ENCODE measurements around the gene CHRM5. TPM values are rescaled to one million over a fixed set of nuclear protein-coding genes. Genes with fewer than 3 reads are reported as not detected.

CHRM5 gene
- total RNA-seq, 4 donors from 2014 or later = not detected

DNA sequence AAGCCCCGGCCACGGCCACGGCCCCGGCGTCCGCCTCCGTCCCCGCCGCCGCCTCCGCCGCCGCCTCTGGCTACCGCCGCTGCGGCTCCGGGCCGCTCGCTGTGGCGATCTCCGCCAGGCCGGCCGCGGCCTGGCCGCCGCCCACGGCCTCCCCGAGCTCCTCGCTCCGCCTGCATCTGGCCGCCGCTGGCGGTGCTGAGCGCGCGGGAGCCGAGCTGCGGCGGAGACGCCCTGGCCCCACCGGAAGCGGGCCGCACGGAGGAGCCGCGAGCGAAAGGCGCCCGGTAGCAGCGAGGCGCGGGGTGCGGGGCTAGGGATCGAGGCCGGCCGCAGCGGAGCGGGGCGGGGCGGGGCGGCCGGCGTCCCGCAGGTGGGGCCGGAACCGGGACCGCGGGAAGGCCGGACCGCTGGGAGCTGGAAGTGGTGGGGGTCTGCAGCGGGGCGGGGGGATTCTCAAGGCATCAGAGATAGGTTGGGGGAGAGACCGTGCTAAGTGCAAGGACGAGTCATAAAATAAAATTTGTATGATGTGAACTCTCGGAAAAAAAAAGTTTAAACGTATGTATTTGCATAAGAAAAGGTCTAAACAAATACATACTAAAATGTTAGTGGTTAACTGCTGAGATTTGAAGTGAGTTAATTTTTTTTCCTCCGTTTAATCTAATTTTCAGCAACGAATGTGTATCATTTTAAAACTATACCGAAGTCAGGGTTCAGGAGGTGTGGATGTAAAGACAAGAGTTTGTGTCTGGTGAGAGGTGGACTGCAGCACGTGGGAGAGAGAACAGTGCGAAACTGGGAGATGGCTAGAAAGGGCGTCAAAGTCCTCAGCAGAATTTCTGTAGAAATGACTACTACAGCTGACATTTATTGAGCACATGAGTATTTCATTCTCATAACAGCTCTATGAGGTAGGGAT is 70.8 kb downstream of the CHRM5 start, which contains the start of gene AVEN:
Gene AVEN, minus strand, starts transcription at position 334 of the 919 bp plus-strand sequence. Its CDS starts 158 bp downstream, at position 176.
- DNase-seq = peak; percentile 25 to 49
- Histone ChIP-seq H3K9me3 (no peaks in the 10 kb centered on the region), H3K27me3 (no peaks in the 10 kb centered on the region), H3K27ac (peak within 1 kb of the TSS; percentile 93 to 97), H3K4me3 (peak within 1 kb of the TSS; percentile 73 to 77), H3K36me3 (no peaks in the 10 kb centered on the region), H3K4me1 (no peaks in the 10 kb centered on the region)
- intact Hi-C loops (cut with DNase I; ENCODE audit: low total_unique reads) = no loop called here
- TF ChIP-seq, protein P1, sequence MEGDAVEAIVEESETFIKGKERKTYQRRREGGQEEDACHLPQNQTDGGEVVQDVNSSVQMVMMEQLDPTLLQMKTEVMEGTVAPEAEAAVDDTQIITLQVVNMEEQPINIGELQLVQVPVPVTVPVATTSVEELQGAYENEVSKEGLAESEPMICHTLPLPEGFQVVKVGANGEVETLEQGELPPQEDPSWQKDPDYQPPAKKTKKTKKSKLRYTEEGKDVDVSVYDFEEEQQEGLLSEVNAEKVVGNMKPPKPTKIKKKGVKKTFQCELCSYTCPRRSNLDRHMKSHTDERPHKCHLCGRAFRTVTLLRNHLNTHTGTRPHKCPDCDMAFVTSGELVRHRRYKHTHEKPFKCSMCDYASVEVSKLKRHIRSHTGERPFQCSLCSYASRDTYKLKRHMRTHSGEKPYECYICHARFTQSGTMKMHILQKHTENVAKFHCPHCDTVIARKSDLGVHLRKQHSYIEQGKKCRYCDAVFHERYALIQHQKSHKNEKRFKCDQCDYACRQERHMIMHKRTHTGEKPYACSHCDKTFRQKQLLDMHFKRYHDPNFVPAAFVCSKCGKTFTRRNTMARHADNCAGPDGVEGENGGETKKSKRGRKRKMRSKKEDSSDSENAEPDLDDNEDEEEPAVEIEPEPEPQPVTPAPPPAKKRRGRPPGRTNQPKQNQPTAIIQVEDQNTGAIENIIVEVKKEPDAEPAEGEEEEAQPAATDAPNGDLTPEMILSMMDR (IDR thresholded peaks at IDR 0.05) = peak in 1 of 4 experiments; percentile 4
- no peak for TF ChIP-seq POLR2A (IDR thresholded peaks at IDR 0.05)

DNA sequence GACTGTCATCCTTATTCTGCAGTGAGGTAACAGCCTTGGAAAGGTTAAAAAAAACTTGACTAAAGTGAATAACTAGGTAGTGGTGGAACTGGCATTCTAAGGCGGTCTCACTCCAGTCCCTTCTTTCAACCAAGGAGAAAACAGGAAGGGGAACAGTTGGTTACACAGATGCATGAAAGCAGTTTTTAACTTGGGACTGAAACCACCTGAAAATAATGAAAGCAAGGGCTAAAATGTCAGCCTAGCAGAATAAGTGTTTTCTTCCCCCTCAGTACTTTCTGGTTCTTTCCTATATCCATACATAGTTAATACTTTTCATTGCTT is 71.5 kb downstream of the CHRM5 start:
- DNase-seq = no peak
- TF ChIP-seq, protein P1 (IDR thresholded peaks at IDR 0.05) = no peak
- no peak for TF ChIP-seq POLR2A (IDR thresholded peaks at IDR 0.05)
- Histone ChIP-seq H3K4me1 (no peaks in the 10 kb centered on the region), H3K27me3 (no peaks in the 10 kb centered on the region), H3K4me3 (peak overlapping the region; percentile 73 to 77), H3K36me3 (no peaks in the 10 kb centered on the region), H3K27ac (peak overlapping the region; percentile 93 to 97), H3K9me3 (no peaks in the 10 kb centered on the region)
- intact Hi-C loops (cut with DNase I; ENCODE audit: low total_unique reads) = no loop called here

DNA sequence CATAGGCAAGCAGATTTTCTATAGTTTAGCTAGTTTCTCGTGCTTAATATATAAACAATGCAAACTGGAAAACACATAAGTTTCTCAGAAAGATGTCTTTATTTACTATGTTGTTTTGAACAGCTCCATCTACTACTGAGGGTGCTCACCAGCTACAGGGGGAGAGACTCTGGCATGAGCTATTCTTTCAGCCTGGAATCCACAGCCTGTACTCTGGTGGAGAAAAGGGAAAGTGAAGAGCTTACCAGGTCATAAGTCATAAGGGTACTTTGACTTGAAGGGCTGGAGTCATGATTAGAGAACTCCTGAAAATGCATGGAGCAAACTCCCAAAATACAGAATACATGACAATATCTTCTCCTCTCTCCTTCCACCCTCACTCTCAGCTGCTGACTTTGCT is 75.1 kb downstream of the CHRM5 start:
- TF ChIP-seq, protein P1 (IDR thresholded peaks at IDR 0.05) = no peak
- no peak for TF ChIP-seq POLR2A (IDR thresholded peaks at IDR 0.05)
- Histone ChIP-seq H3K4me3 (no peak overlapping the region), H3K36me3 (no peaks in the 10 kb centered on the region), H3K27me3 (no peaks in the 10 kb centered on the region), H3K27ac (no peak overlapping the region), H3K4me1 (no peaks in the 10 kb centered on the region), H3K9me3 (no peaks in the 10 kb centered on the region)
- DNase-seq = no peak
- intact Hi-C loops (cut with DNase I; ENCODE audit: low total_unique reads) = no loop called here

DNA sequence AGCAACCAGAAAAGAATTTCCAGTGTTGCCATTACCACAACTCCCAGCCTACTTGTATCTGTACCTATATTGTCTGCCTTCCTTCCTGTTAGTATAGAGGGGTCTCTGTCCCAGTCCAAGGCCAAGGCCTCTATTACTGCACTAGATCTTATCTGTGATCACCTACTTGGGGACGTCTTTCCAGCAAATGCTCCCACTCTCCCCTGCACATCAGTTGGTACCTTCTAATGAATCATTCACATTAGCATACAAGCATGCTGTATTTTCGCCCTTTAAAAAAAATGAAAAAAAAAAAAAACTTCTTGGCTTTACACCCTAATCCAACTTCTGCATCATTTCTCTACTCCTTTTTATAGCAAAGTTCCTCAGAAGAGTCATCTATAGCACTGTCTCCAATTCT is 75.5 kb downstream of the CHRM5 start:
- Histone ChIP-seq H3K36me3 (no peaks in the 10 kb centered on the region), H3K27ac (no peak overlapping the region), H3K9me3 (no peaks in the 10 kb centered on the region), H3K4me3 (no peak overlapping the region), H3K27me3 (no peaks in the 10 kb centered on the region), H3K4me1 (no peaks in the 10 kb centered on the region)
- intact Hi-C loops (cut with DNase I; ENCODE audit: low total_unique reads) = no loop called here
- no peak for DNase-seq
- TF ChIP-seq, protein P1 (IDR thresholded peaks at IDR 0.05) = no peak
- TF ChIP-seq POLR2A (IDR thresholded peaks at IDR 0.05) = no peak

DNA sequence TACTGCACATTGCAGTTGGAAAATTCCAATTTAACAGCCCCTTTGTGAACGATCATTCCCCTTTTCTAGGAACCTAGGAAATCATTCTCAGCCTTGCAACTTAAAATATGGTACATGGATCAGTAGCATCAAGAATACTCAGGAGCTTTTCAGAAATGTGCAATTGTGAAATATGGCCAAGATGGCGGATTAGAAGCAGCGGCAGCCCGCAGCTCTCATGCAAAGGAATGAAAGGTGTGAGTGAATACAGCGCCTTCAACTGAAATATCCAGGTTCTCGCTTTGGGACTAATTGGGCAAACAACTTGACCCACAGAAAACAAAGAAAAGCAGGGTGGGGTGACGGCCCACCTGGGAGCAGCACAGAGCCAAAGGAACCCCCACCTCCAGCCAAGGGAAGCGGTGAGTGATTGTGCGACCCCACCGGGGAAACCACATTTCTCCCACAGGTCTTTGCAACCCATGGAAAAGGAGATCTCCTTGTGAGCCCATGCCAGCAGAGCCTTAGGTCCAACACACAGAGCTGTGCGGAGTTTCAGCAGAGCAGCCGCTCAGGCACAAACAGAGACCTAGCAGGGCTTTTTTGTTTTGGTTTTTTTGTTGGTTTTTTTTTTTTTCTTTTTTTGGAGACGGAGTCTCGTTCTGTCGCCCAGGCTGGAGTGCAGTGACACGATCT is 78.3 kb downstream of the CHRM5 start:
- no peaks in the 10 kb centered on the region for H3K4me1 ChIP-seq
- no peaks in the 10 kb centered on the region for H3K27me3 ChIP-seq
- DNase-seq = no peak
- H3K27ac ChIP-seq = no peak overlapping the region
- TF ChIP-seq POLR2A (IDR thresholded peaks at IDR 0.05) = no peak
- TF ChIP-seq, protein P1 (IDR thresholded peaks at IDR 0.05) = no peak
- H3K36me3 ChIP-seq = no peaks in the 10 kb centered on the region
- H3K9me3 ChIP-seq = no peaks in the 10 kb centered on the region
- no peak overlapping the region for H3K4me3 ChIP-seq
- intact Hi-C loops (cut with DNase I; ENCODE audit: low total_unique reads) = no loop called here

Data from uterus (tissue), 4 donors.